PC-9 (cell line): ENCODE measurements around the gene SSC5D. TPM values are rescaled to one million over a fixed set of nuclear protein-coding genes. Genes with fewer than 3 reads are reported as not detected.

Experiments
- BruUV-seq: library from RNA; stranded (reverse); fragments of 400-500 nt; replicated peaks from 2 replicates; lab custom pipeline; 2021; lab: Mats Ljungman, UMichigan
- CTCF ChIA-PET: fragments of 300-600 bp; sonication (Branson Sonifier 250); formaldehyde crosslinking; loops from one replicate; lab custom pipeline; 2022; ENCODE audit warnings: antibody characterized with exemption; lab: Charles Lee
- POLR2A ChIA-PET: fragments of 300-600 bp; sonication (Branson Sonifier 250); formaldehyde crosslinking; loops from one replicate; lab custom pipeline; 2022; ENCODE audit warnings: antibody characterized with exemption; ENCODE audit not compliant: unreplicated experiment; lab: Charles Lee
- DNase-seq, 2 experiments: peaks; one replicate each; pipeline versions ENCODE4 v3.0.0 to v3.0.0-alpha.2; 2015 to 2022; ENCODE audit warnings: mixed read lengths in 1 of 2
- H2AFZ ChIP-seq: fragments of 200-600 bp; sonication (generic); 2 replicates; pipeline ENCODE4 v1.8.1; 2017; ENCODE audit warnings: antibody characterized with exemption
- H3F3A ChIP-seq: fragments of 200-600 bp; sonication (generic); 2 replicates; pipeline ENCODE4 v1.8.1; 2017; ENCODE audit warnings: antibody characterized with exemption, mild to moderate bottlenecking, low read depth; ENCODE audit not compliant: insufficient read depth
- H3K27ac ChIP-seq: fragments of 200-600 bp; sonication (generic); 2 replicates; pipeline ENCODE4 v1.6.1; 2016; ENCODE audit warnings: mixed run types
- H3K27me3 ChIP-seq: fragments of 200-600 bp; sonication (generic); 2 replicates; pipeline ENCODE4 v1.6.1; 2016; ENCODE audit warnings: low read depth, mixed run types; ENCODE audit not compliant: insufficient read depth
- H3K36me3 ChIP-seq: fragments of 200-600 bp; sonication (generic); 2 replicates; pipeline ENCODE4 v1.6.1; 2016; ENCODE audit warnings: low read depth, mixed run types
- H3K4me1 ChIP-seq: fragments of 200-600 bp; sonication (generic); replicated peaks from 2 replicates; pipeline ENCODE4 v1.6.1; 2016; ENCODE audit warnings: mixed run types; ENCODE audit not compliant: insufficient read depth
- H3K4me2 ChIP-seq: fragments of 200-600 bp; sonication (generic); 2 replicates; pipeline ENCODE4 v1.6.1; 2017; ENCODE audit warnings: mixed run types
- H3K4me3 ChIP-seq: fragments of 200-600 bp; sonication (generic); 2 replicates; pipeline ENCODE4 v1.6.1; 2016; ENCODE audit warnings: mixed run types
- H3K79me2 ChIP-seq: fragments of 200-600 bp; sonication (generic); 2 replicates; pipeline ENCODE4 v1.6.1; 2017; ENCODE audit warnings: low read depth, mixed run types
- H3K9me2 ChIP-seq: fragments of 200-600 bp; sonication (generic); 2 replicates; pipeline ENCODE4 v1.8.1; 2017; ENCODE audit warnings: mild to moderate bottlenecking; ENCODE audit not compliant: insufficient read depth
- H3K9me3 ChIP-seq: fragments of 200-600 bp; sonication (generic); 2 replicates; pipeline ENCODE4 v1.8.1; 2016; ENCODE audit warnings: low read depth; ENCODE audit not compliant: insufficient read depth
- H4K20me1 ChIP-seq: fragments of 200-600 bp; sonication (generic); 2 replicates; pipeline ENCODE4 v1.8.1; 2017; ENCODE audit not compliant: insufficient read depth
- EZH2 ChIP-seq: fragments of 200-600 bp; sonication (generic); IDR thresholded peaks from 2 replicates; pipeline ENCODE4 v1.8.0; 2017; ENCODE audit warnings: antibody characterized with exemption, low read depth
- intact Hi-C: fragments of 100-400 bp; cut with micrococcal nuclease; formaldehyde crosslinking; loops from one replicate; pipeline ENCODE4 v1.10.0; 2022; ENCODE audit not compliant: unreplicated experiment
- total RNA-seq: library from RNA; stranded (reverse); gene quantifications from 2 replicates; pipeline ENCODE4 v1.2.3, GENCODE V29; 2021
- TF ChIP-seq, protein P1 (sequence below): fragments of 200-600 bp; sonication (generic); conservative IDR thresholded peaks from 2 replicates; pipeline ENCODE4 v1.6.1; 2017; ENCODE audit warnings: mixed run types, antibody characterized with exemption, mild to moderate bottlenecking, moderate library complexity

The SSC5D gene
- total RNA-seq, 1 experiment from 2014 or later, result 3.9 TPM

GRCh38 chr19:55441319-55441691, 46.9 kb upstream of the SSC5D start:
- Histone ChIP-seq H3K27ac (no peak overlapping the region), H3K4me3 (no peak overlapping the region), H3F3A (peaks cover 11% of the 10 kb centered on the region), H3K9me2 (no peaks in the 10 kb centered on the region), H3K79me2 (no peaks in the 10 kb centered on the region), H3K4me1 (no peaks in the 10 kb centered on the region), H4K20me1 (no peaks in the 10 kb centered on the region; the same call in 1 of the 2 replicates), H3K27me3 (peaks cover 42% of the 10 kb centered on the region), H3K9me3 (no peaks in the 10 kb centered on the region), H2AFZ (no peak overlapping the region), H3K36me3 (no peaks in the 10 kb centered on the region), H3K4me2 (no peak overlapping the region)
- TF ChIP-seq, protein P1, sequence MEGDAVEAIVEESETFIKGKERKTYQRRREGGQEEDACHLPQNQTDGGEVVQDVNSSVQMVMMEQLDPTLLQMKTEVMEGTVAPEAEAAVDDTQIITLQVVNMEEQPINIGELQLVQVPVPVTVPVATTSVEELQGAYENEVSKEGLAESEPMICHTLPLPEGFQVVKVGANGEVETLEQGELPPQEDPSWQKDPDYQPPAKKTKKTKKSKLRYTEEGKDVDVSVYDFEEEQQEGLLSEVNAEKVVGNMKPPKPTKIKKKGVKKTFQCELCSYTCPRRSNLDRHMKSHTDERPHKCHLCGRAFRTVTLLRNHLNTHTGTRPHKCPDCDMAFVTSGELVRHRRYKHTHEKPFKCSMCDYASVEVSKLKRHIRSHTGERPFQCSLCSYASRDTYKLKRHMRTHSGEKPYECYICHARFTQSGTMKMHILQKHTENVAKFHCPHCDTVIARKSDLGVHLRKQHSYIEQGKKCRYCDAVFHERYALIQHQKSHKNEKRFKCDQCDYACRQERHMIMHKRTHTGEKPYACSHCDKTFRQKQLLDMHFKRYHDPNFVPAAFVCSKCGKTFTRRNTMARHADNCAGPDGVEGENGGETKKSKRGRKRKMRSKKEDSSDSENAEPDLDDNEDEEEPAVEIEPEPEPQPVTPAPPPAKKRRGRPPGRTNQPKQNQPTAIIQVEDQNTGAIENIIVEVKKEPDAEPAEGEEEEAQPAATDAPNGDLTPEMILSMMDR, result no peak
- no peak for TF ChIP-seq EZH2
- no peak for DNase-seq
- CTCF ChIA-PET, result no interaction called here
- intact Hi-C loops, result no loop called here
- no TSS peak for BruUV-seq
- POLR2A ChIA-PET, result no interaction called here

DNA sequence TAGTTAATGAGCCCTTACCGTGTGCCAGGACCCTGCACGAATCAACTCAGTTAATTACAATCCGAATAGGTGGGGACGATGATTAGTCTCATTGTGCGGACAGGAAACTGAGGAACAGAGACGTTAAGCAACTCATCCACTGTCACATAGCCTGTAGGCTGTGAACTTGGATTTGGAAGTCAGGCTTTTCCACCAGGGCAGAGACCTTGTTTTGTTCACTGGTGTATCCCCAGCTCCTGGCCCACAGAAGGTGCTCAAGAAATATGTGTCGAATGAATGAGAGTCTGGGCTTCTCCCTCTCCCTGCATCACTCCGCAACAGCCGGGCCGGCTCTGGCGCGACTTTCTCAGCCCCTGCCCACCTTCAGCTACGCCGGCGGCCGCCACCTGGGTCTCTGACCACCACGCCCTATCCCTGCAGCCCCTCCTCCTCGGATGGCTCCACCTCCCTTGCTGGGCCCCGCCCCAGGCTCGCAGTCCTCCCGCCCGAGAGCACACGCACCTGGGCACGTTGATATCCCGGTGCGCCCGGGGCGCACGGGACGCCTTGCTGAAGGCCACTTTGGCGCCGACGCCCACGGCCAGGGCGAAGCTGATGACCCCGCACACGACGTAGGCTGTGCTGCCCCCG, 46.4 kb upstream of the SSC5D start:
- BruUV-seq, result no TSS peak
- Histone ChIP-seq H3K4me3 (no peak overlapping the region), H4K20me1 (no peaks in the 10 kb centered on the region; the same call in 1 of the 2 replicates), H3K9me3 (no peaks in the 10 kb centered on the region), H3K9me2 (no peaks in the 10 kb centered on the region), H3K36me3 (no peaks in the 10 kb centered on the region), H3K79me2 (no peaks in the 10 kb centered on the region), H2AFZ (no peak overlapping the region), H3K4me2 (no peak overlapping the region), H3K27me3 (peaks cover 46% of the 10 kb centered on the region), H3F3A (peaks cover 13% of the 10 kb centered on the region), H3K4me1 (no peaks in the 10 kb centered on the region), H3K27ac (no peak overlapping the region)
- TF ChIP-seq, protein P1, result no peak
- TF ChIP-seq EZH2, result no peak
- ChIA-PET POLR2A (no interaction called here), CTCF (no interaction called here)
- intact Hi-C loops, result no loop called here
- no peak for DNase-seq

DNA sequence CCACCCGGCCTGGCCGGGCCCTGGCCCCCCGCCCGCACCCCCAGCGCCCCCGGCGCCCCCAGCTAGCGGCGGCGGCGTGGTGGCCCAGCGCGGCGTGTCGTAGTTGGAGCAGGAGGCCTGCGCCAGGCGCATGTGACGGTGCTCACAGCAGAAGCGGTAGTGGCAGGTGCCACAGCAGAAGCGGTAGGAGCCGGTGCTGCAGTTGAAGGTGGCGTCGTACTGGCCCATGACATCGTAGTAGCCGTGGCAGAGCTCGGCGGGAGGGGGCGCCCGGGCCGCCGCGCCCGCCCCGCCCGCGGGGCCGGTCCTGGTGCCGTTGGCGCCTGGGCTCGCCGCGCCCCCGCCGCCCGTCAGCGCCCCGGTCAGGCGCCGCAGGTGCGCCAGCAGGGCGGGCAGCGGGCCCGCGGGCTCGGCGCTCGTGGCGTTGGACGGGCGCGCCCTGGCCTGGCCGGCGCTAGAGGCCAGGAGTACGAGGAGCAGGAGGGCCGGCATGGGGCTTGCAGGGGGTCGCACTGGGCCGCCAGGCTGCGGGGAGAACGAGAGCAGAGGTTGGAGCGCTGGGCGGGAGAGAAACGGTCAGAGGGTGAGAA, 45.8 kb upstream of the SSC5D start:
- no peak overlapping the region for H2AFZ ChIP-seq
- CTCF ChIA-PET, result no interaction called here
- H3K4me1 ChIP-seq, result no peaks in the 10 kb centered on the region
- POLR2A ChIA-PET, result no interaction called here
- H3K27me3 ChIP-seq, result peaks cover 52% of the 10 kb centered on the region
- peaks cover 16% of the 10 kb centered on the region for H3F3A ChIP-seq
- H3K9me2 ChIP-seq, result no peaks in the 10 kb centered on the region
- TF ChIP-seq, protein P1, result no peak
- no TSS peak for BruUV-seq
- H4K20me1 ChIP-seq, result no peaks in the 10 kb centered on the region; the same call in 1 of the 2 replicates
- intact Hi-C loops, result no loop called here
- no peaks in the 10 kb centered on the region for H3K79me2 ChIP-seq
- H3K4me2 ChIP-seq, result no peak overlapping the region
- no peak overlapping the region for H3K27ac ChIP-seq
- H3K4me3 ChIP-seq, result no peak overlapping the region
- H3K9me3 ChIP-seq, result no peaks in the 10 kb centered on the region
- H3K36me3 ChIP-seq, result no peaks in the 10 kb centered on the region
- DNase-seq, result no peak
